A549 (cell line): ENCODE data around the gene OTULIN. TPM values are rescaled to one million over a fixed set of nuclear protein-coding genes. Genes with fewer than 3 reads are reported as not detected.

ENCODE experiments used
- ATAC-seq, 2 experiments: fragments of 200-7000 bp in 1 of 2; fragments of >200 bp in 1 of 2; cut with Nextera tagmentation in 1 of 2; cut with Tn5 transposase in 1 of 2; 3 replicates each; pipeline versions ENCODE4 v1.8.0 to v1.9.1; 2018 to 2020; ENCODE audit warnings: mild to moderate bottlenecking in 1 of 2, moderate library complexity in 1 of 2
- CTCF ChIA-PET: fragments of 300-600 bp; sonication (Branson Sonifier 250); formaldehyde crosslinking; extraction: SDS; loops from one replicate; lab custom pipeline; 2021; ENCODE audit warnings: antibody characterized with exemption, inconsistent platforms; lab: Yijun Ruan, JAX
- POLR2A ChIA-PET: fragments of 350-600 bp; formaldehyde crosslinking; extraction: SDS; loops from one replicate; lab custom pipeline; 2021; ENCODE audit warnings: antibody characterized with exemption, inconsistent platforms; lab: Yijun Ruan, JAX
- DNase-seq, 2 experiments: peaks; one replicate each; pipeline versions ENCODE4 v3.0.0 to v3.0.0-alpha.2; 2011 to 2016; ENCODE audit warnings: low read depth in 1 of 2, low spot score in 1 of 2
- FAIRE-seq: peaks from 2 replicates; lab custom pipeline; 2011; peaks lifted over from hg19 to GRCh38; lab: Jason Lieb, UNC
- H3K27ac ChIP-seq, 2 experiments: fragments of >200 bp; sonication (Bioruptor Twin); formaldehyde crosslinking; 3 replicates each; pipeline ENCODE4 v1.5.1; 2016 to 2017
- H3K4me1 ChIP-seq: fragments of >200 bp; sonication (Bioruptor Twin); formaldehyde crosslinking; 3 replicates; pipeline ENCODE4 v1.6.1; 2016
- H3K4me2 ChIP-seq: fragments of >200 bp; sonication (Bioruptor Twin); formaldehyde crosslinking; 3 replicates; pipeline ENCODE4 v1.6.1; 2016
- H3K4me3 ChIP-seq: fragments of >200 bp; sonication (Bioruptor Twin); formaldehyde crosslinking; 3 replicates; pipeline ENCODE4 v1.5.1; 2016
- H3K9me3 ChIP-seq: fragments of >200 bp; sonication (Bioruptor Twin); formaldehyde crosslinking; 3 replicates; pipeline ENCODE4 v1.6.1; 2016
- BHLHE40 ChIP-seq: IDR thresholded peaks from 2 replicates; pipeline ENCODE4 v1.6.1; 2012; ENCODE audit warnings: low read depth, low read length, inconsistent platforms
- CBX8 ChIP-seq: fragments of 200-600 bp; sonication (generic); IDR thresholded peaks from 2 replicates; pipeline ENCODE4 v1.6.1; 2016
- CEBPB ChIP-seq, 2 experiments: fragments of >200 bp in 1 of 2; sonication (Bioruptor Twin) in 1 of 2; formaldehyde crosslinking in 1 of 2; IDR thresholded peaks; 2 replicates each; pipeline ENCODE4 v1.6.1; 2012 to 2016
- CHD2 ChIP-seq: fragments of 150-350 bp; IDR thresholded peaks from 2 replicates; pipeline ENCODE4 v1.6.1; 2014; ENCODE audit warnings: low read length; ENCODE audit not compliant: partially characterized antibody
- CHD4 ChIP-seq: fragments of 200-600 bp; sonication (generic); IDR thresholded peaks from 2 replicates; pipeline ENCODE4 v1.6.1; 2016; ENCODE audit warnings: antibody characterized with exemption, mild to moderate bottlenecking, borderline replicate concordance
- FOXS1 ChIP-seq: fragments of 250-450 bp; sonication (Bioruptor Pico); IDR thresholded peaks from 2 replicates; pipeline ENCODE4 v1.5.0; 2020; ENCODE audit warnings: mild to moderate bottlenecking, moderate library complexity
- HOXA7 ChIP-seq: fragments of 250-450 bp; sonication (Bioruptor Pico); IDR thresholded peaks from 2 replicates; pipeline ENCODE4 v1.5.0; 2020; ENCODE audit warnings: mild to moderate bottlenecking, moderate library complexity
- HOXB13 ChIP-seq: fragments of 250-450 bp; sonication (Bioruptor Pico); IDR thresholded peaks from 2 replicates; pipeline ENCODE4 v1.5.0; 2020; ENCODE audit warnings: low read depth, mild to moderate bottlenecking, moderate library complexity
- HOXB5 ChIP-seq: fragments of 250-450 bp; sonication (Bioruptor Pico); IDR thresholded peaks from 2 replicates; pipeline ENCODE4 v1.5.0; 2020; ENCODE audit warnings: mild to moderate bottlenecking, moderate library complexity
- KDM1A ChIP-seq: fragments of 200-600 bp; sonication (generic); IDR thresholded peaks from 2 replicates; pipeline ENCODE4 v1.6.1; 2016; ENCODE audit warnings: low read depth, mild to moderate bottlenecking
- KDM5A ChIP-seq: fragments of 200-600 bp; sonication (generic); IDR thresholded peaks from 2 replicates; pipeline ENCODE4 v1.6.1; 2016; ENCODE audit warnings: antibody characterized with exemption, mild to moderate bottlenecking
- MAZ ChIP-seq: fragments of 150-350 bp; IDR thresholded peaks from 2 replicates; pipeline ENCODE4 v1.6.1; 2014; ENCODE audit warnings: antibody characterized with exemption, low read depth, low read length, borderline replicate concordance
- MYC ChIP-seq: IDR thresholded peaks from 2 replicates; pipeline ENCODE4 v1.6.1; 2012; ENCODE audit warnings: mild to moderate bottlenecking, inconsistent platforms, low read length, improper control_type of control experiment, borderline replicate concordance
- NPAS2 ChIP-seq: fragments of 250-450 bp; sonication (Bioruptor Pico); IDR thresholded peaks from 2 replicates; pipeline ENCODE4 v1.8.0; 2022; ENCODE audit warnings: mild to moderate bottlenecking, moderate library complexity, borderline replicate concordance
- NR3C1 ChIP-seq: fragments of >200 bp; sonication (Bioruptor Twin); formaldehyde crosslinking; IDR thresholded peaks from 3 replicates; pipeline ENCODE4 v1.6.1; 2017
- PHF8 ChIP-seq: fragments of 200-600 bp; sonication (generic); IDR thresholded peaks from 2 replicates; pipeline ENCODE4 v1.6.1; 2016; ENCODE audit warnings: low read depth, mild to moderate bottlenecking, antibody characterized with exemption, moderate library complexity, borderline replicate concordance
- POLR2AphosphoS2 ChIP-seq: conservative IDR thresholded peaks from 2 replicates; pipeline ENCODE4 v1.6.1; 2012; ENCODE audit warnings: low read length, improper control_type of control experiment, inconsistent platforms
- RNF2 ChIP-seq: fragments of 200-600 bp; sonication (generic); IDR thresholded peaks from 2 replicates; pipeline ENCODE4 v1.6.1; 2016; ENCODE audit warnings: low read depth, mild to moderate bottlenecking, antibody characterized with exemption, moderate library complexity, borderline replicate concordance
- WGBS: methylation state at CpG from one replicate; pipeline ENCODE4 v1.1.6; 2017; ENCODE audit errors: missing lambda C conversion rate; 5-methylcytosine and 5-hydroxymethylcytosine counted together
- polyA plus RNA-seq, 4 experiments: library from polyadenylated mRNA; depleted of rRNA in 3 of 4; stranded (reverse); fragments of >200 nt; fragmentation: RNase III in 1 of 4; extraction: RNeasy Plus Mini Kit Qiagen cat#74134 plus additional on column Dnase treatment in 1 of 4; gene quantifications; 2 replicates in 3 of 4; 3 replicates in 1 of 4; pipeline ENCODE4 v1.2.3, GENCODE V29; 2011 to 2017
- TF ChIP-seq, protein P1 (sequence below): IDR thresholded peaks from 2 replicates; pipeline ENCODE4 v1.6.1; 2012
- TF ChIP-seq, protein P2 (sequence below): fragments of >200 bp; sonication (Bioruptor Twin); formaldehyde crosslinking; IDR thresholded peaks from 2 replicates; pipeline ENCODE4 v1.6.1; 2016
- TF ChIP-seq, protein P3 (sequence below): fragments of 200-600 bp; sonication (generic); IDR thresholded peaks from 2 replicates; pipeline ENCODE4 v1.6.1; 2016; ENCODE audit warnings: antibody characterized with exemption, mild to moderate bottlenecking, moderate library complexity
- TF ChIP-seq, protein P4 (sequence below): fragments of >200 bp; sonication (Bioruptor Twin); formaldehyde crosslinking; IDR thresholded peaks from 3 replicates; pipeline ENCODE4 v1.6.1; 2016
- TF ChIP-seq, protein P5 (sequence below): fragments of 250-450 bp; sonication (Bioruptor Pico); IDR thresholded peaks from 2 replicates; pipeline ENCODE4 v1.5.0; 2021; ENCODE audit warnings: mild to moderate bottlenecking, moderate library complexity, borderline replicate concordance

Gene OTULIN
- polyA plus RNA-seq, 2 of the 4 experiments (the other 2 are of a cell fraction): 13.5 to 17.8 TPM

DNA sequence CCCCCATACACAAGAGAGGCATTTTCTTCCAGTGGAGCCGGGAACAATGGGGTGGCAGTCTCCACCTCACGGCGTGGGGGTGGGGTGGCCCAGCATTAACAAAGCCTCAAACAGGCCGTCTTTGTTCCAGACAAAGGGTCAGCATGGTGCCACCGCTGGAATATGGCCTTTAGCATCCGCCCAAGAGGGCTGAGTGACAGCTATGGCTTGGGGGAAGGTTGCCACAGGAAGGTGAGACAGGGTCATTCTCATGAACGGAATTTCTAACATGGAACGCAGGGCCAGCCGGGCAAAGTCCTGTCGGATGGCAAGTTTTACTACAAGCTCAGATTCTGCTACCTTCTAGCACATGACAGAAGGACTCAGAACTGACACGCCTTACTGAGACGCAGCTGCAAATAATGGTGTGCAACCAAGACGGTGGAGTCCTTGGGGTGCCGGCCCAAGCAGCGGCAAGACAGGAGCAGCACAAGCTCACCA, 64.0 kb downstream of the OTULIN start:
- TF ChIP-seq POLR2AphosphoS2 (no peak), HOXB5 (CRISPR knock-in tag) (no peak), BHLHE40 (no peak), MYC (no peak), NR3C1 (no peak), HOXA7 (CRISPR knock-in tag) (no peak), PHF8 (no peak), RNF2 (no peak)
- TF ChIP-seq, protein P1, sequence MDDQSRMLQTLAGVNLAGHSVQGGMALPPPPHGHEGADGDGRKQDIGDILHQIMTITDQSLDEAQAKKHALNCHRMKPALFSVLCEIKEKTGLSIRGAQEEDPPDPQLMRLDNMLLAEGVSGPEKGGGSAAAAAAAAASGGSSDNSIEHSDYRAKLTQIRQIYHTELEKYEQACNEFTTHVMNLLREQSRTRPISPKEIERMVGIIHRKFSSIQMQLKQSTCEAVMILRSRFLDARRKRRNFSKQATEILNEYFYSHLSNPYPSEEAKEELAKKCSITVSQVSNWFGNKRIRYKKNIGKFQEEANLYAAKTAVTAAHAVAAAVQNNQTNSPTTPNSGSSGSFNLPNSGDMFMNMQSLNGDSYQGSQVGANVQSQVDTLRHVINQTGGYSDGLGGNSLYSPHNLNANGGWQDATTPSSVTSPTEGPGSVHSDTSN: no peak
- TF ChIP-seq, protein P2, sequence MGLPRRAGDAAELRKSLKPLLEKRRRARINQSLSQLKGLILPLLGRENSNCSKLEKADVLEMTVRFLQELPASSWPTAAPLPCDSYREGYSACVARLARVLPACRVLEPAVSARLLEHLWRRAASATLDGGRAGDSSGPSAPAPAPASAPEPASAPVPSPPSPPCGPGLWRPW: no peak
- TF ChIP-seq, all 56 proteins: peak for 0
- ChIA-PET CTCF (interaction anchor here (0.9 to 10.6 kb wide), 22 partner anchors 9 to 296 kb away, joined by 3 to 144 read pairs (median 14); partner anchors contain the start of gene ANKH), POLR2A (no interaction called here)
- no peak for DNase-seq
- no peaks in the 10 kb centered on the region for H3K4me1 ChIP-seq
- ATAC-seq: no peak
- no peak overlapping the region for H3K4me2 ChIP-seq
- no peaks in the 10 kb centered on the region for H3K9me3 ChIP-seq
- FAIRE-seq: no peak
- 87% methylated on average over 14 of the region's 15 CpGs for WGBS
- no peak overlapping the region for H3K27ac ChIP-seq
- no peak overlapping the region for H3K4me3 ChIP-seq

DNA sequence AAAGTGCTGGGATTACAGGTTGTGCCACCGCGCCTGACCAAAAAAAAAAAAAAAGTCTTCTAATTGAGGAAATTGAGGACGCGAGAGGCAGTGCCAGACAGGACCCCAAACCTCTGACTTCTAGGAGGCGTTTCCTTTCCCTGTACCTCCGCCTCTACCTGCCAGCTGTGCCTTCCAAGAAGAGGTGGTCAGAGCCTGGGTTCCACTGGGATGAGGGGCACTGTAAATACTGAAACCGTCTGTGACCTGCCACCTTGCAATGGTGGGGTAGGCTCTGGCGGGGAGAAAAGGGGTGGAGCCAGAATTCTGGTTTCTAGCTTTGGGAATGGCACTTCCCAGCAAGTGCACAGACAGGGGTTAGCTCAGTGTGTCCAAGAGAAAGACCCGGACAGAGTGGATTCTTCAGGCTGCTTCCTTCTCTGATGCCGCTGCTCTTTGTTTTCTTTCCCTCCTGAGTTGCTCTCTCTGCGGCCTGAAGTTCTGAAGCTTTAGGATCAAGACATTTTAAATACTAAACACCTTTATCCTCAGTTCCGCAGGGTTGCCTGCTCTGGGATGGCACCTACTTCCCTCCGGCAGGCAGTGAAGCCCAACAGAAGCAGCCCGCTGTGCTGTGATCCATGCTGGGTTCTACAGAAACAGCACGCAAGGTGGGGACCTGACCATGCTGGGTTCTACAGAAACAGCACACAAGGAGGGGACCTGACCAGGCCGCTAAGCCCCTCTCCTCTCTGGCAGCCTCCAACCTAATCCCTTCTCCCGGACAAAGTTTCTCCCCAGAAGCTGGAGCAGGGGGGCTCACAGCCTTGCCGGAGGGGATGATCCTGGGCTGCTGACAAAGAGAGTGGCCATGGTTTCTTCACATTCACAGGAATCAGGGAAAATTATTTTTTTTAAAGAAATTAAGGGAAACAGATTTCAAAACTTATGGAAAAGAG, 65.2 kb downstream of the OTULIN start:
- POLR2A ChIA-PET: no interaction called here

More for the DNA sequence above, 65.2 kb downstream of the OTULIN start:
- Histone ChIP-seq H3K9me3 (no peaks in the 10 kb centered on the region), H3K4me1 (no peaks in the 10 kb centered on the region), H3K4me2 (no peak overlapping the region), H3K27ac (no peak overlapping the region), H3K4me3 (no peak overlapping the region)
- 96% methylated on average over 16 of the region's 18 CpGs for WGBS
- TF ChIP-seq NPAS2: no peak
- no peak for TF ChIP-seq MAZ
- TF ChIP-seq, protein P1: no peak
- TF ChIP-seq, protein P3, sequence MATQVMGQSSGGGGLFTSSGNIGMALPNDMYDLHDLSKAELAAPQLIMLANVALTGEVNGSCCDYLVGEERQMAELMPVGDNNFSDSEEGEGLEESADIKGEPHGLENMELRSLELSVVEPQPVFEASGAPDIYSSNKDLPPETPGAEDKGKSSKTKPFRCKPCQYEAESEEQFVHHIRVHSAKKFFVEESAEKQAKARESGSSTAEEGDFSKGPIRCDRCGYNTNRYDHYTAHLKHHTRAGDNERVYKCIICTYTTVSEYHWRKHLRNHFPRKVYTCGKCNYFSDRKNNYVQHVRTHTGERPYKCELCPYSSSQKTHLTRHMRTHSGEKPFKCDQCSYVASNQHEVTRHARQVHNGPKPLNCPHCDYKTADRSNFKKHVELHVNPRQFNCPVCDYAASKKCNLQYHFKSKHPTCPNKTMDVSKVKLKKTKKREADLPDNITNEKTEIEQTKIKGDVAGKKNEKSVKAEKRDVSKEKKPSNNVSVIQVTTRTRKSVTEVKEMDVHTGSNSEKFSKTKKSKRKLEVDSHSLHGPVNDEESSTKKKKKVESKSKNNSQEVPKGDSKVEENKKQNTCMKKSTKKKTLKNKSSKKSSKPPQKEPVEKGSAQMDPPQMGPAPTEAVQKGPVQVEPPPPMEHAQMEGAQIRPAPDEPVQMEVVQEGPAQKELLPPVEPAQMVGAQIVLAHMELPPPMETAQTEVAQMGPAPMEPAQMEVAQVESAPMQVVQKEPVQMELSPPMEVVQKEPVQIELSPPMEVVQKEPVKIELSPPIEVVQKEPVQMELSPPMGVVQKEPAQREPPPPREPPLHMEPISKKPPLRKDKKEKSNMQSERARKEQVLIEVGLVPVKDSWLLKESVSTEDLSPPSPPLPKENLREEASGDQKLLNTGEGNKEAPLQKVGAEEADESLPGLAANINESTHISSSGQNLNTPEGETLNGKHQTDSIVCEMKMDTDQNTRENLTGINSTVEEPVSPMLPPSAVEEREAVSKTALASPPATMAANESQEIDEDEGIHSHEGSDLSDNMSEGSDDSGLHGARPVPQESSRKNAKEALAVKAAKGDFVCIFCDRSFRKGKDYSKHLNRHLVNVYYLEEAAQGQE: no peak
- no peak for TF ChIP-seq CEBPB (IDR thresholded peaks at IDR 0.05)
- TF ChIP-seq KDM5A: no peak
- no peak for TF ChIP-seq MYC
- no peak for TF ChIP-seq CHD2
- TF ChIP-seq, protein P4, sequence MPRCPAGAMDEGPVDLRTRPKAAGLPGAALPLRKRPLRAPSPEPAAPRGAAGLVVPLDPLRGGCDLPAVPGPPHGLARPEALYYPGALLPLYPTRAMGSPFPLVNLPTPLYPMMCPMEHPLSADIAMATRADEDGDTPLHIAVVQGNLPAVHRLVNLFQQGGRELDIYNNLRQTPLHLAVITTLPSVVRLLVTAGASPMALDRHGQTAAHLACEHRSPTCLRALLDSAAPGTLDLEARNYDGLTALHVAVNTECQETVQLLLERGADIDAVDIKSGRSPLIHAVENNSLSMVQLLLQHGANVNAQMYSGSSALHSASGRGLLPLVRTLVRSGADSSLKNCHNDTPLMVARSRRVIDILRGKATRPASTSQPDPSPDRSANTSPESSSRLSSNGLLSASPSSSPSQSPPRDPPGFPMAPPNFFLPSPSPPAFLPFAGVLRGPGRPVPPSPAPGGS: no peak
- no peak for TF ChIP-seq CHD4
- TF ChIP-seq CBX8: no peak
- TF ChIP-seq KDM1A: no peak
- TF ChIP-seq, protein P5, sequence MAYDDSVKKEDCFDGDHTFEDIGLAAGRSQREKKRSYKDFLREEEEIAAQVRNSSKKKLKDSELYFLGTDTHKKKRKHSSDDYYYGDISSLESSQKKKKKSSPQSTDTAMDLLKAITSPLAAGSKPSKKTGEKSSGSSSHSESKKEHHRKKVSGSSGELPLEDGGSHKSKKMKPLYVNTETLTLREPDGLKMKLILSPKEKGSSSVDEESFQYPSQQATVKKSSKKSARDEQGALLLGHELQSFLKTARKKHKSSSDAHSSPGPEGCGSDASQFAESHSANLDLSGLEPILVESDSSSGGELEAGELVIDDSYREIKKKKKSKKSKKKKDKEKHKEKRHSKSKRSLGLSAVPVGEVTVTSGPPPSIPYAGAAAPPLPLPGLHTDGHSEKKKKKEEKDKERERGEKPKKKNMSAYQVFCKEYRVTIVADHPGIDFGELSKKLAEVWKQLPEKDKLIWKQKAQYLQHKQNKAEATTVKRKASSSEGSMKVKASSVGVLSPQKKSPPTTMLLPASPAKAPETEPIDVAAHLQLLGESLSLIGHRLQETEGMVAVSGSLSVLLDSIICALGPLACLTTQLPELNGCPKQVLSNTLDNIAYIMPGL: no peak
- no peak for TF ChIP-seq HOXB13 (CRISPR knock-in tag)
- no peak for TF ChIP-seq FOXS1 (CRISPR knock-in tag)
- ATAC-seq (no peak), DNase-seq (no peak), FAIRE-seq (no peak)
- CTCF ChIA-PET: interaction anchor here (1.5 to 10.6 kb wide), 5 partner anchors 81 to 286 kb away, joined by 4 to 144 read pairs (median 25); partner anchors contain the start of gene ANKH
